ENCODE data around the gene SNAPC1. TPM values are rescaled to one million over a fixed set of nuclear protein-coding genes. Genes with fewer than 3 reads are reported as not detected.

Gene SNAPC1
- total and polyA plus RNA-seq, 2 donors (not counting 3 experiments of a cell fraction or from before 2014, with no cell fraction given) = 12.7 to 14.3 TPM

DNA sequence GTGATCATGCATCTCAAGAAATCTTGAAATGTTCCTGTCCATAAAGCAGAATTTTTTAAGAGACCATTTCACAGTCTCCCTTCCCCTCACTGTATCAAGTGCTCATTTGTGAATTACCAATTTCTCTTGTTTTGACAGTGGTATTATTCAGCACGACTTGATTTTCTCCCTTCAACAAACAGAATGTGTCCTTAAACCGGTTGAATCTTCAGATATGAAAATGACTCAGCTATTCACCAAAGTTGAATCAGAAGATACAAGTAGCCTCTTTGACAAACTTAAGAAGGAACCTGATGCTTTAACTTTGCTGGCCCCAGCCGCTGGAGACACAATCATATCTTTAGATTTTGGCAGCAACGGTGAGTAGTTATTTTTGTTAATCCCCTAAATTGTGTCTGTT is 25.5 kb upstream of the SNAPC1 start:
- Histone ChIP-seq H4K20me1 (replicated peaks; ENCODE audit: control insufficient read depth, extremely low read depth, insufficient read depth, low read length) (peaks cover 3% of the 10 kb centered on the region), H3K9ac (replicated peaks; ENCODE audit: extremely low read depth, insufficient read depth, low read length) (no peak overlapping the region), H3K4me2 (ENCODE audit: insufficient read depth, low read length) (no peak overlapping the region), H3K4me3 (replicated peaks in 1 of 3; ENCODE audit: insufficient read depth in 1 of 3, low read depth in 1 of 3, low read length in 3 of 3) (no peak overlapping the region), H3K9me3 (replicated peaks; ENCODE audit: control insufficient read depth, insufficient read depth, low read length) (no peaks in the 10 kb centered on the region), H3K9me1 (replicated peaks; ENCODE audit: control insufficient read depth, extremely low read depth, insufficient read depth, low read length) (no peaks in the 10 kb centered on the region), H3K79me2 (ENCODE audit: control insufficient read depth, insufficient read depth, low read length) (peaks cover 79% of the 10 kb centered on the region), H3K27me3 (ENCODE audit: control insufficient read depth in 2 of 2, insufficient read depth in 2 of 2, low read length in 2 of 2) (no peaks in the 10 kb centered on the region), H3K27ac (ENCODE audit: insufficient read depth, low read depth, low read length) (no peak overlapping the region), H3K36me3 (ENCODE audit: control insufficient read depth in 2 of 2, extremely low read depth in 1 of 2, insufficient read depth in 2 of 2, low read length in 2 of 2) (peaks cover 17 to 52% of the 10 kb centered on the region in 2 experiments), H2AFZ (ENCODE audit: low read depth, low read length) (no peak overlapping the region), H3K4me1 (ENCODE audit: control insufficient read depth, extremely low read depth, insufficient read depth, low read length) (no peaks in the 10 kb centered on the region)
- FAIRE-seq (no peak), DNase-seq (ENCODE audit: low read depth, low spot score) (no peak)
- ChIA-PET CTCF (interaction anchor here (1.4 kb wide), 1 partner anchor 101 kb away, joined by 4 read pairs; no protein-coding TSS in a partner anchor), POLR2A (no interaction called here)
- dilution Hi-C loops (cut with MboI; ENCODE audit: extremely low pct_ligation_motif_present, low sequenced_read_pairs) (loop anchor here (25.0 kb wide), 1 partner anchor 274 kb away; no protein-coding TSS in a partner anchor), intact Hi-C loops (cut with micrococcal nuclease) (no loop called here)
- BruUV-seq (replicated peaks) = no TSS peak
- TF ChIP-seq JUN (IDR thresholded peaks at IDR 0.05; ENCODE audit: borderline replicate concordance, insufficient read depth, insufficient read length, low read depth) = no peak
- TF ChIP-seq MYC (IDR thresholded peaks at IDR 0.05; ENCODE audit: low read depth, low read length) = no peak
- no peak for TF ChIP-seq FOS (IDR thresholded peaks at IDR 0.05; ENCODE audit: borderline replicate concordance, insufficient read depth, low read length)
- no peak for TF ChIP-seq GATA2 (IDR thresholded peaks at IDR 0.05; ENCODE audit: insufficient read depth, insufficient read length, low read depth, low read length)
- no peak for TF ChIP-seq POLR2A (IDR thresholded peaks at IDR 0.05; ENCODE audit: low read depth, low read length)

DNA sequence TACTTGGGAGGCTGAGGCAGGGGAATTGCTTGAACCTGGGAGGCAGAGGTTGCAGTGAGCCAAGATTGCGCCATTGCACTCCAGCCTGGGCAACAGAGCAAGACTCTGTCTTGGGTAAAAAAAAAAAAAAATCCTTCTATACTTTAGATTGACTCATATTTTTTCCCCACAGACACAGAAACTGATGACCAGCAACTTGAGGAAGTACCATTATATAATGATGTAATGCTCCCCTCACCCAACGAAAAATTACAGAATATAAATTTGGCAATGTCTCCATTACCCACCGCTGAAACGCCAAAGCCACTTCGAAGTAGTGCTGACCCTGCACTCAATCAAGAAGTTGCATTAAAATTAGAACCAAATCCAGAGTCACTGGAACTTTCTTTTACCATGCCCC is 24.3 kb upstream of the SNAPC1 start:
- Histone ChIP-seq H3K9me3 (replicated peaks; ENCODE audit: control insufficient read depth, insufficient read depth, low read length) (no peaks in the 10 kb centered on the region), H3K36me3 (ENCODE audit: control insufficient read depth in 2 of 2, extremely low read depth in 1 of 2, insufficient read depth in 2 of 2, low read length in 2 of 2) (peaks cover 23 to 55% of the 10 kb centered on the region in 2 experiments), H2AFZ (ENCODE audit: low read depth, low read length) (no peak overlapping the region), H3K4me3 (replicated peaks in 1 of 3; ENCODE audit: insufficient read depth in 1 of 3, low read depth in 1 of 3, low read length in 3 of 3) (no peak overlapping the region), H3K9me1 (replicated peaks; ENCODE audit: control insufficient read depth, extremely low read depth, insufficient read depth, low read length) (no peaks in the 10 kb centered on the region), H3K9ac (replicated peaks; ENCODE audit: extremely low read depth, insufficient read depth, low read length) (no peak overlapping the region), H3K4me1 (ENCODE audit: control insufficient read depth, extremely low read depth, insufficient read depth, low read length) (no peaks in the 10 kb centered on the region), H4K20me1 (replicated peaks; ENCODE audit: control insufficient read depth, extremely low read depth, insufficient read depth, low read length) (peaks cover 3% of the 10 kb centered on the region), H3K4me2 (ENCODE audit: insufficient read depth, low read length) (no peak overlapping the region), H3K27ac (ENCODE audit: insufficient read depth, low read depth, low read length) (no peak overlapping the region), H3K79me2 (ENCODE audit: control insufficient read depth, insufficient read depth, low read length) (peaks cover 79% of the 10 kb centered on the region), H3K27me3 (ENCODE audit: control insufficient read depth in 2 of 2, insufficient read depth in 2 of 2, low read length in 2 of 2) (no peaks in the 10 kb centered on the region)
- no peak for DNase-seq (ENCODE audit: low read depth, low spot score)
- no TSS peak for BruUV-seq (replicated peaks)
- dilution Hi-C loops (cut with MboI; ENCODE audit: extremely low pct_ligation_motif_present, low sequenced_read_pairs) (loop anchor here (25.0 kb wide), 1 partner anchor 276 kb away; no protein-coding TSS in a partner anchor), intact Hi-C loops (cut with micrococcal nuclease) (no loop called here)
- ChIA-PET CTCF (no interaction called here), POLR2A (no interaction called here)
- FAIRE-seq = no peak
- no peak for TF ChIP-seq FOS (IDR thresholded peaks at IDR 0.05; ENCODE audit: borderline replicate concordance, insufficient read depth, low read length)
- no peak for TF ChIP-seq CTCF (IDR thresholded peaks at IDR 0.05; ENCODE audit: extremely low read depth in 1 of 2, insufficient read depth in 1 of 2, low read depth in 1 of 2, low read length in 2 of 2)
- no peak for TF ChIP-seq POLR2AphosphoS5 (IDR thresholded peaks at IDR 0.05; ENCODE audit: insufficient read depth, low read depth, low read length)
- TF ChIP-seq POLR2A (IDR thresholded peaks at IDR 0.05; ENCODE audit: low read depth, low read length) = no peak
- no peak for TF ChIP-seq MAX (IDR thresholded peaks at IDR 0.05; ENCODE audit: insufficient read depth, insufficient read length)
- TF ChIP-seq JUN (IDR thresholded peaks at IDR 0.05; ENCODE audit: borderline replicate concordance, insufficient read depth, insufficient read length, low read depth) = no peak
- TF ChIP-seq MYC (IDR thresholded peaks at IDR 0.05; ENCODE audit: low read depth, low read length) = no peak
- TF ChIP-seq GATA2 (IDR thresholded peaks at IDR 0.05; ENCODE audit: insufficient read depth, insufficient read length, low read depth, low read length) = no peak
- TF ChIP-seq EZH2 (IDR thresholded peaks at IDR 0.05; ENCODE audit: borderline replicate concordance, low read depth, low read length, severe bottlenecking) = no peak

Measured in endothelial cell of umbilical vein (primary cell).